HUDEP-2 (cell line): Measurements from ENCODE around the gene CCDC178.

ENCODE experiments used
- DNase-seq, 76 experiments: peaks; one replicate each; lab custom pipeline; 2025; ENCODE audit not compliant: unreplicated experiment in 76 of 76; lab: John Stamatoyannopoulos, UW

The CCDC178 gene

GRCh38 chr18:33135951-33136660, 304.4 kb downstream of the CCDC178 start:
- no peak for DNase-seq

- DNase-seq, result no peak
Measured at GRCh38 chr18:33132657-33133056, 307.9 kb downstream of the CCDC178 start.

- DNase-seq, result no peak
Measured at GRCh38 chr18:33128581-33128980, 311.9 kb downstream of the CCDC178 start.

- DNase-seq, result no peak
Measured at GRCh38 chr18:33123862-33124518, 316.5 kb downstream of the CCDC178 start.

GRCh38 chr18:33116376-33116775, 324.1 kb downstream of the CCDC178 start:
- no peak for DNase-seq

GRCh38 chr18:33115917-33116316, 324.6 kb downstream of the CCDC178 start:
- DNase-seq, result no peak

- no peak for DNase-seq
Measured at GRCh38 chr18:33115476-33115875, 325.0 kb downstream of the CCDC178 start.

GRCh38 chr18:33114749-33115148, 325.8 kb downstream of the CCDC178 start:
- DNase-seq, result no peak

- no peak for DNase-seq
Measured at GRCh38 chr18:33113416-33113815, 327.1 kb downstream of the CCDC178 start.

- DNase-seq, result no peak
Measured at GRCh38 chr18:33107511-33107910, 333.0 kb downstream of the CCDC178 start.

- DNase-seq, result no peak
Measured at GRCh38 chr18:33101316-33101715, 339.2 kb downstream of the CCDC178 start.

- no peak for DNase-seq
Measured at GRCh38 chr18:33099626-33100025, 340.9 kb downstream of the CCDC178 start.

GRCh38 chr18:33097126-33097525, 343.4 kb downstream of the CCDC178 start:
- DNase-seq, result no peak

GRCh38 chr18:33090461-33090860, 350.1 kb downstream of the CCDC178 start:
- DNase-seq, result no peak

GRCh38 chr18:33076601-33077000, 363.9 kb downstream of the CCDC178 start:
- DNase-seq, result no peak

- DNase-seq, result no peak
Measured at GRCh38 chr18:33074125-33074524, 366.4 kb downstream of the CCDC178 start.

- no peak for DNase-seq
Measured at GRCh38 chr18:33062834-33063364, 377.6 kb downstream of the CCDC178 start.

- DNase-seq, result no peak
Measured at GRCh38 chr18:33052886-33053285, 387.6 kb downstream of the CCDC178 start.

- DNase-seq, result no peak
Measured at GRCh38 chr18:33051407-33051806, 389.1 kb downstream of the CCDC178 start.

GRCh38 chr18:33040213-33040612, 400.3 kb downstream of the CCDC178 start:
- DNase-seq, result no peak

- no peak for DNase-seq
Measured at GRCh38 chr18:33034945-33035344, 405.6 kb downstream of the CCDC178 start.

- DNase-seq, result no peak
Measured at GRCh38 chr18:33034212-33034611, 406.3 kb downstream of the CCDC178 start.
